Caco-2 (cell line): ENCODE results near the gene ZMYND12. TPM values are rescaled to one million over a fixed set of nuclear protein-coding genes. Genes with fewer than 3 reads are reported as not detected.

ENCODE experiments used
- BruUV-seq: library from RNA; stranded (reverse); fragments of 400-500 nt; replicated peaks from 2 replicates; lab custom pipeline; 2021; lab: Mats Ljungman, UMichigan
- CTCF ChIA-PET: fragments of 300-600 bp; sonication (Branson Sonifier 250); formaldehyde crosslinking; loops from one replicate; lab custom pipeline; 2022; ENCODE audit warnings: antibody characterized with exemption; lab: Charles Lee
- POLR2A ChIA-PET: fragments of 300-600 bp; sonication (Branson Sonifier 250); formaldehyde crosslinking; loops from one replicate; lab custom pipeline; 2022; ENCODE audit warnings: antibody characterized with exemption; lab: Charles Lee
- DNase-seq, 2 experiments: peaks; one replicate each; pipeline versions ENCODE4 v3.0.0 to v3.0.0-alpha.2; 2020 to 2022
- H3K27me3 ChIP-seq: replicated peaks from 2 replicates; pipeline ENCODE4 v1.6.0; 2011; ENCODE audit warnings: low read length; ENCODE audit not compliant: control insufficient read depth, insufficient read depth
- H3K36me3 ChIP-seq: 2 replicates; pipeline ENCODE4 v1.5.1; 2011; ENCODE audit warnings: low read length; ENCODE audit not compliant: control insufficient read depth, insufficient read depth
- H3K4me1 ChIP-seq: fragments of 250-450 bp; sonication (Bioruptor Pico); 2 replicates; pipeline ENCODE4 v1.5.1; 2020; ENCODE audit warnings: mild to moderate bottlenecking
- H3K4me3 ChIP-seq: 2 replicates; pipeline ENCODE4 v1.5.1; 2011; ENCODE audit warnings: low read depth, mild to moderate bottlenecking, control low read depth, low read length
- H3K9me3 ChIP-seq: fragments of 250-450 bp; sonication (Bioruptor Pico); 2 replicates; pipeline ENCODE4 v1.5.1; 2020; ENCODE audit warnings: mild to moderate bottlenecking, moderate library complexity
- H3K27ac Mint-ChIP-seq: one replicate; pipeline ENCODE4 v1.8.0; 2022; ENCODE audit warnings: mixed read lengths; ENCODE audit not compliant: unreplicated experiment
- H3K27me3 Mint-ChIP-seq: one replicate; pipeline ENCODE4 v1.8.0; 2022; ENCODE audit warnings: mixed read lengths; ENCODE audit not compliant: insufficient read depth, unreplicated experiment
- H3K36me3 Mint-ChIP-seq: one replicate; pipeline ENCODE4 v1.8.0; 2022; ENCODE audit warnings: mild to moderate bottlenecking, mixed read lengths; ENCODE audit not compliant: insufficient read depth, unreplicated experiment
- H3K4me1 Mint-ChIP-seq: one replicate; pipeline ENCODE4 v1.8.0; 2022; ENCODE audit warnings: low read depth, mixed read lengths; ENCODE audit not compliant: unreplicated experiment
- H3K4me3 Mint-ChIP-seq: one replicate; pipeline ENCODE4 v1.8.0; 2022; ENCODE audit warnings: mild to moderate bottlenecking, moderate library complexity, mixed read lengths; ENCODE audit not compliant: unreplicated experiment
- H3K9me3 Mint-ChIP-seq: one replicate; pipeline ENCODE4 v1.8.0; 2022; ENCODE audit warnings: mixed read lengths; ENCODE audit not compliant: unreplicated experiment
- CTCF ChIP-seq, 2 experiments: fragments of 200-600 bp in 1 of 2; IDR thresholded peaks; 1 replicate in 1 of 2; 2 replicates in 1 of 2; pipeline versions ENCODE4 v1.5.1 to v1.8.0; 2011 to 2022; ENCODE audit warnings: antibody characterized with exemption in 1 of 2, control low read depth in 1 of 2, inconsistent platforms in 1 of 2, low read depth in 1 of 2, low read length in 1 of 2, mild to moderate bottlenecking in 1 of 2, moderate library complexity in 1 of 2; ENCODE audit not compliant: insufficient read depth in 1 of 2, severe bottlenecking in 1 of 2, unreplicated experiment in 1 of 2
- intact Hi-C: fragments of 100-400 bp; cut with micrococcal nuclease; formaldehyde crosslinking; loops from one replicate; pipeline ENCODE4 v1.10.0; 2022; ENCODE audit not compliant: unreplicated experiment
- total RNA-seq: library from RNA; stranded (reverse); gene quantifications from 2 replicates; pipeline ENCODE4 v1.2.3, GENCODE V29; 2022

Gene ZMYND12
- total RNA-seq, 1 experiment from 2014 or later, result 0.36 TPM

DNA sequence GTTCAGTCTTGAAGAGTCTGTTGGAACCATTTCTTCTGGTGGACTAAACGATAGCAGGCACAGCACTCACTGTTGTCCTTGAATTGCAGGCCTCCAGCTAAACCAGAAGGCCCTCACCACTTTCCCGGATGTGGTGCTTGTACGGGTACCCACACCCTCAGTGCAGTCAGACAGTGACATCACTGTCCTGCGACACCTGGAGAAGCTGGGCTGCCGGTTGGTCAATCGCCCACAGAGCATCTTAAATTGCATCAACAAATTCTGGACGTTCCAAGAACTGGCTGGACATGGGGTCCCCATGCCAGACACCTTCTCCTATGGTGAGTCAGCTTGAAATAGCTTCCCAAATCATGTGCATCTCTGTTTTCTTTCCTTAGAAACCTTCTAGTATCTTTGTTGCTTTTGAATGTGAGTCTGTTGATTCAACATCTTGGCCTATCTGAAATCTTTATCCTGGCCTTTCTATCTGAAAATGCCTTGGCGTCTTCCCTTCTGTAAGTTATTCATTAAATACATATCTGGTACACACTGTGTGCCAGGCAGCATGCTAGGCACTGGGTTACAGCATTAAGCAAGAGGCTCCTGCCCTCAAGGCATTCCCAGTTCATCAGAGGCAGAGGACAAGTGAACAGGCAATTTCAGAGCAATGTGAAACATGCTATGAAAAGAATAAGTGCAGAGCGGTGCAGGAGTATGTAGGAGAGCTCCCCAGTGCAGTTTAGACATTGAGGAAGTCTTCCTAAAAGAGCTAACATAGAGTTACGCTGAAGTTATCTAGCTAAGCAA is 56.3 kb downstream of the ZMYND12 start:
- Mint-ChIP-seq H3K36me3 (peaks cover 1% of the 10 kb centered on the region), H3K27me3 (no peaks in the 10 kb centered on the region), H3K4me1 (no peaks in the 10 kb centered on the region), H3K9me3 (no peaks in the 10 kb centered on the region), H3K27ac (no peak overlapping the region), H3K4me3 (no peak overlapping the region)
- CTCF ChIA-PET, result no interaction called here
- intact Hi-C loops, result no loop called here
- POLR2A ChIA-PET, result no interaction called here
- BruUV-seq, result no TSS peak
- Histone ChIP-seq H3K4me1 (no peaks in the 10 kb centered on the region), H3K4me3 (no peak overlapping the region), H3K9me3 (no peaks in the 10 kb centered on the region), H3K27me3 (no peaks in the 10 kb centered on the region), H3K36me3 (no peaks in the 10 kb centered on the region; the same call in none of the 2 replicates)
- DNase-seq, result no peak
- no peak for TF ChIP-seq CTCF (IDR thresholded peaks at IDR 0.05; ENCODE audit: insufficient read depth in 1 of 2, low read depth in 1 of 2, low read length in 1 of 2, severe bottlenecking in 1 of 2, unreplicated experiment in 1 of 2)

DNA sequence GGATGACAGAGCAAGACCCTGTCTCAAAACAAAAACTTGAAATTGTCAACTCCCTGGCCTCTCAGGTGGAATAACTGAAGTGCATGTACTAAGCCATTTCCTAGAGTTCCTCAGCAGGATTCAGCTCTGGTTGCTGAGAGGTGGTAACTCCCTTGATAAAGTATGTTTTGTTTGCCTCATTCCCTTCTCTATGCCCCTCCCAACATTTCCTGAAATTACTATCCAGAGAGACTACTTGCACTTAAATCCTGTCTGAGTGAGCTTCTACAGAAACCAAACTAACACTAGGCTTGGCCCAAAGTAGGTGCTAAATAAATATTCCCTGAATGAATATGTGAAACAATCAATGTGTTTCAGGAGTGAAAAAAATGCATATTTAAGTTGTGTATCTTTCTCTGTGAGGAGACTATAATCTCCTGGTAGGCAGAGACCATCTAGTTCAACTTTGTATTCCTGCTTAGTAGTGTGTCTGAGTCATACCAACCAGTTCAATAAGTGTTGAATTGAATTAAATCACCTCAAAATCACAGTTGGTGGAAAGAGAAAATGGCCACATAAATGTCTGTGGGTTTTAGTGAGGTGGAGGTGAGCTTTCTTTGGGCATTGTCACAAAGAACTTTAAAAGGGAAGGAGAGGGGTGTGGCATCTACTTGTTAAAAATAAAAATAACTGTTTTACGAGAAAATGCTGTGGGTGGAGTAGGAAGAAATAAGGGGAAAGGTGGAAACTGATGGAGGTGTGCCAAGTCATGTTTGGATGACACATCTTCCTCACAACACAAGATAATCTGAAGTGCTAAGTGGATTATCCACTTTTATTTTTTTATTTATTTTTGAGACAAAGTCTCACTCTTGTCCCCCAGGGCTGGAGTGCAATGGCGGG is 62.6 kb downstream of the ZMYND12 start:
- TF ChIP-seq CTCF (IDR thresholded peaks at IDR 0.05; ENCODE audit: insufficient read depth in 1 of 2, low read depth in 1 of 2, low read length in 1 of 2, severe bottlenecking in 1 of 2, unreplicated experiment in 1 of 2), result no peak
- no peak overlapping the region for H3K27ac Mint-ChIP-seq
- Histone ChIP-seq H3K4me1 (no peaks in the 10 kb centered on the region), H3K27me3 (no peaks in the 10 kb centered on the region), H3K4me3 (no peak overlapping the region), H3K36me3 (no peaks in the 10 kb centered on the region; the same call in 1 of the 2 replicates), H3K9me3 (no peaks in the 10 kb centered on the region)
- CTCF ChIA-PET, result no interaction called here
- intact Hi-C loops, result no loop called here
- DNase-seq, result no peak
- BruUV-seq, result no TSS peak
- H3K9me3 Mint-ChIP-seq, result no peaks in the 10 kb centered on the region
- no peaks in the 10 kb centered on the region for H3K4me1 Mint-ChIP-seq
- POLR2A ChIA-PET, result no interaction called here
- H3K36me3 Mint-ChIP-seq, result no peaks in the 10 kb centered on the region
- H3K27me3 Mint-ChIP-seq, result no peaks in the 10 kb centered on the region
- H3K4me3 Mint-ChIP-seq, result no peak overlapping the region

DNA sequence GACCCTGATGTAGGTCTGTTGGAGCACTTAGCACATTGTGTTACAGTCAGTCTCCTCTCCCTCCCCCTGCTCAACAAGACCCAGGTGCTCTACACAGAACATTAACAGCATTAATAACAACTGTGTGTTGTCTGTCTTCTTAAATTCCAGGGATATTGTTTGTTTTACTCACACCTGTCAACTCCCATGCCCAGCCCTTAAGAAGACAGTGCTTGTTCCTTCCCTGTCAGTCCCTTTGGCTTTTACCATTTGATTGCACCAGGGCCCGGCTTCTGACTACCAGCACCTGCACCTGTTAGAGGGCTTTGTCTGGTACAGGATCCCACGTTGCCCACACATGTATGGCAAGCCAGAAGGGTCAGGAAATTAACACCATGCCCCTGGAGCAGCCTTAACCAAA is 63.6 kb downstream of the ZMYND12 start:
- intact Hi-C loops, result no loop called here
- H3K9me3 ChIP-seq, result no peaks in the 10 kb centered on the region
- POLR2A ChIA-PET, result no interaction called here
- TF ChIP-seq CTCF (IDR thresholded peaks at IDR 0.05; ENCODE audit: insufficient read depth in 1 of 2, low read depth in 1 of 2, low read length in 1 of 2, severe bottlenecking in 1 of 2, unreplicated experiment in 1 of 2), result no peak
- H3K36me3 ChIP-seq, result no peaks in the 10 kb centered on the region
- CTCF ChIA-PET, result no interaction called here
- BruUV-seq, result no TSS peak
- no peaks in the 10 kb centered on the region for H3K4me1 ChIP-seq
- DNase-seq, result no peak
- Mint-ChIP-seq H3K4me3 (no peak overlapping the region), H3K4me1 (no peaks in the 10 kb centered on the region), H3K27ac (no peak overlapping the region), H3K36me3 (no peaks in the 10 kb centered on the region), H3K27me3 (no peaks in the 10 kb centered on the region), H3K9me3 (no peaks in the 10 kb centered on the region)
- no peak overlapping the region for H3K4me3 ChIP-seq
- no peaks in the 10 kb centered on the region for H3K27me3 ChIP-seq
